PC-3 (cell line): Measurements from ENCODE around the gene FKBP7. TPM values are rescaled to one million over a fixed set of nuclear protein-coding genes. Genes with fewer than 3 reads are reported as not detected.

ENCODE experiments used
- ATAC-seq: fragments of 200-7000 bp; cut with Tn5 transposase; 2 replicates; pipeline ENCODE4 v1.9.1; 2020; ENCODE audit warnings: mild to moderate bottlenecking, moderate library complexity
- BruUV-seq: library from RNA; stranded (reverse); fragments of 400-500 nt; replicated peaks from 2 replicates; lab custom pipeline; 2021; lab: Mats Ljungman, UMichigan
- CTCF ChIA-PET: fragments of 300-600 bp; sonication (Branson Sonifier 250); formaldehyde crosslinking; loops from one replicate; lab custom pipeline; 2022; ENCODE audit warnings: antibody characterized with exemption; lab: Charles Lee
- POLR2A ChIA-PET: fragments of 300-600 bp; sonication (Branson Sonifier 250); formaldehyde crosslinking; loops from one replicate; lab custom pipeline; 2022; ENCODE audit warnings: antibody characterized with exemption; ENCODE audit not compliant: unreplicated experiment; lab: Charles Lee
- DNase-seq: peaks from one replicate; pipeline ENCODE4 v3.0.0-alpha.2; 2015
- H2AFZ ChIP-seq: fragments of 300-600 bp; sonication (generic); 2 replicates; pipeline ENCODE4 v1.6.0; 2016; ENCODE audit warnings: antibody characterized with exemption, low read length
- H3F3A ChIP-seq: fragments of 300-600 bp; sonication (generic); one replicate; pipeline ENCODE4 v1.6.0; 2017; ENCODE audit warnings: antibody characterized with exemption, low read length, control low read depth, mild to moderate bottlenecking; ENCODE audit not compliant: unreplicated experiment
- H3K27ac ChIP-seq: fragments of 300-600 bp; sonication (generic); 2 replicates; pipeline ENCODE4 v1.5.1; 2016; ENCODE audit warnings: mild to moderate bottlenecking, low read length
- H3K27me3 ChIP-seq: fragments of 300-600 bp; sonication (generic); 2 replicates; pipeline ENCODE4 v1.6.1; 2016; ENCODE audit warnings: low read length, mixed read lengths
- H3K36me3 ChIP-seq: fragments of 300-600 bp; sonication (generic); 2 replicates; pipeline ENCODE4 v1.6.1; 2016; ENCODE audit warnings: low read depth, mixed run types, low read length, mixed read lengths
- H3K4me1 ChIP-seq: fragments of 300-600 bp; sonication (generic); 2 replicates; pipeline ENCODE4 v1.5.1; 2016; ENCODE audit warnings: low read length; ENCODE audit not compliant: insufficient read depth
- H3K4me2 ChIP-seq: fragments of 300-600 bp; sonication (generic); 2 replicates; pipeline ENCODE4 v1.6.0; 2016; ENCODE audit warnings: low read length
- H3K4me3 ChIP-seq: fragments of 300-600 bp; sonication (generic); 2 replicates; pipeline ENCODE4 v1.5.1; 2016; ENCODE audit warnings: mild to moderate bottlenecking, low read length, mixed read lengths
- H3K79me2 ChIP-seq: fragments of 300-600 bp; sonication (generic); 2 replicates; pipeline ENCODE4 v1.6.1; 2017; ENCODE audit warnings: low read length, mixed read lengths
- H3K9ac ChIP-seq: fragments of 300-600 bp; sonication (generic); 2 replicates; pipeline ENCODE4 v1.6.0; 2016; ENCODE audit warnings: mild to moderate bottlenecking, low read length
- H3K9me2 ChIP-seq: fragments of 300-600 bp; sonication (generic); replicated peaks from 2 replicates; pipeline ENCODE4 v1.6.1; 2016; ENCODE audit warnings: mixed run types, low read length, mixed read lengths
- H3K9me3 ChIP-seq: fragments of 300-600 bp; sonication (generic); 2 replicates; pipeline ENCODE4 v1.6.1; 2016; ENCODE audit warnings: low read length, mixed read lengths
- H4K20me1 ChIP-seq: fragments of 300-600 bp; sonication (generic); 2 replicates; pipeline ENCODE4 v1.6.1; 2016; ENCODE audit warnings: low read length, mixed read lengths
- CTCF ChIP-seq: fragments of 300-600 bp; sonication (generic); conservative IDR thresholded peaks from 2 replicates; pipeline ENCODE4 v1.5.1; 2017; ENCODE audit warnings: antibody characterized with exemption, low read depth, mild to moderate bottlenecking, low read length
- EZH2 ChIP-seq: fragments of 300-600 bp; sonication (generic); IDR thresholded peaks from one replicate; pipeline ENCODE4 v1.6.1; 2017; ENCODE audit warnings: antibody characterized with exemption, mild to moderate bottlenecking, low read length; ENCODE audit not compliant: unreplicated experiment
- EZH2phosphoT487 ChIP-seq: fragments of 300-600 bp; sonication (generic); IDR thresholded peaks from 2 replicates; pipeline ENCODE4 v1.6.1; 2018; ENCODE audit warnings: mild to moderate bottlenecking, antibody characterized with exemption, low read length, borderline replicate concordance
- intact Hi-C: fragments of 100-400 bp; cut with micrococcal nuclease; formaldehyde crosslinking; loops from 2 replicates; pipeline ENCODE4 v1.9.0; 2023
- total RNA-seq: library from RNA; depleted of rRNA; stranded (reverse); fragments of >200 nt; gene quantifications from 2 replicates; pipeline ENCODE4 v1.2.3, GENCODE V29; 2014

FKBP7 gene
- total RNA-seq, 1 experiment from 2014 or later: 4.2 TPM

DNA sequence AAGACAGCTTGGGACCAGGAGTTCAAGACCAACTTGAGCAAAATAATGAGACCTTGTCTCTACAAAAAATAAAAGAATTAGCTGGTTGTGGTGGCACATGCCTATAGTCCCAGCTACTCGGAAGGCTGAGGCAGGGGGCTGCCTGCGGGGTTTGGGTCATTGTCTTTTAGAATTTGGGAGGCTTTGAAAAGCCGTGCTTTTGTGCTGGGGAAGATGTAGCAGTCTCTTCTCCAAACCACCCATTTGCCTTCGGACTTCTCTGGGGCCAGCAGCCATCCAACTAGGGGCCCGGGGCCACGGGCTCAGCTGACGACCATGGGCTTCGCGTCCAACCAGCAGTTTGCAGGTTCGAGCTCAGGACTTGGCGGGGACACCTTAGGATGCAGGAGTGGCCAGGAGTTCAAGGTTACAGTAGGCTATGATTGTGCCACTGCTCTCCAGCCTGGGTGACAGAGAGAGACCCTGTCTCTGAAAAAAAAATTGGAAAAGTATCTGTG lies 21.0 kb downstream of the FKBP7 start:
- Histone ChIP-seq H3K9me2 (no peaks in the 10 kb centered on the region), H3K27me3 (no peaks in the 10 kb centered on the region), H3K4me1 (no peaks in the 10 kb centered on the region), H3K79me2 (no peaks in the 10 kb centered on the region), H3K27ac (no peak overlapping the region), H3K4me3 (no peak overlapping the region), H3K9ac (no peak overlapping the region), H3K4me2 (no peak overlapping the region), H2AFZ (no peak overlapping the region), H3K9me3 (no peaks in the 10 kb centered on the region), H4K20me1 (no peaks in the 10 kb centered on the region), H3F3A (no peaks in the 10 kb centered on the region), H3K36me3 (no peaks in the 10 kb centered on the region)
- no peak for ATAC-seq
- intact Hi-C loops: no loop called here
- DNase-seq: no peak
- BruUV-seq: no TSS peak
- TF ChIP-seq EZH2 (no peak), EZH2phosphoT487 (no peak), CTCF (no peak)
- ChIA-PET POLR2A (interaction anchor here (0.6 kb wide), 1 partner anchor 25 kb away, joined by 4 read pairs; no protein-coding TSS in a partner anchor), CTCF (no interaction called here)

DNA sequence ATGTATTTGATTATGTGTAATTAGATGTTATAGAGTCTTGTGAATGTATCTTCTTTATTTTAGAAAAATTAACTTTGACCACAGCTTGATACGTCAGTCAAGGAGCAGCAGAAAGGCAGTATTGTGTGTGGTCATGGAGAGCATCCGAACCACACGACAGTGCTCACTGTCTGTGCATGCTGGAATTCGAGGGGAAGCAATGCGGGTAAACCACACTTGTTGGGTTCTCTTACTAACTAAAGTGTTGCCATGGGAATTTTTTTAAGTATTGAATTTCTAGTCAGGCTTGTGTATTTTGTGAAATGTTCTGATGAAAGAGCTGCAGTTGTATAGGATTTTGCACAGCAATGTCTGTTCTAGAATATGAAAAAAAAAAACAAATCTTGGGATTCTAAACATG lies 22.5 kb downstream of the FKBP7 start:
- H3F3A ChIP-seq: no peaks in the 10 kb centered on the region
- H2AFZ ChIP-seq: no peak overlapping the region
- peaks cover 7% of the 10 kb centered on the region for H3K4me1 ChIP-seq
- DNase-seq (no peak), ATAC-seq (no peak)
- intact Hi-C loops: no loop called here
- TF ChIP-seq CTCF (no peak), EZH2phosphoT487 (no peak), EZH2 (no peak)
- no peaks in the 10 kb centered on the region for H3K27me3 ChIP-seq
- no peak overlapping the region for H3K4me2 ChIP-seq
- BruUV-seq: no TSS peak
- no peak overlapping the region for H3K9ac ChIP-seq
- H3K36me3 ChIP-seq: no peaks in the 10 kb centered on the region
- H3K9me3 ChIP-seq: no peaks in the 10 kb centered on the region
- H3K4me3 ChIP-seq: no peak overlapping the region
- CTCF ChIA-PET: no interaction called here
- no peaks in the 10 kb centered on the region for H3K9me2 ChIP-seq
- no peaks in the 10 kb centered on the region for H4K20me1 ChIP-seq
- no peak overlapping the region for H3K27ac ChIP-seq
- H3K79me2 ChIP-seq: no peaks in the 10 kb centered on the region
- POLR2A ChIA-PET: no interaction called here

DNA sequence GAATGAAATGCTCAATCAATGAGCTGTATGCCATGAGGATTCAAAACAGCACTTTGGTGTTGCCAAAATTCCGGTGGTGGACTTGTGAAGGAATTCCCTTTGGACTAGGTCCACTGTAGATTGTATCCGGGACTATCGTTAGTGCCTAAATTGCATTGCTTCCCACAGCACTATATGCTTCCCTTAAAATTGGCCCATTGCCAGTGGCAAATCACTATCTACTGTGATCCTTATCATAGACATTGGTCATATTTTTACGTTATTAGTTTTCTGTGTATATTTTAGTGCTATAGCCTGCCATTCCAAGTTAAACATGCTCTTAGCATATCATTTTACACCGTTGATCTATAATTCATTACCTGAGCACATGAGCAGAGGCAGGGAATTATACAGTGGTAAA lies 25.5 kb downstream of the FKBP7 start:
- Histone ChIP-seq H3K4me2 (no peak overlapping the region), H3K9me3 (no peaks in the 10 kb centered on the region), H3F3A (no peaks in the 10 kb centered on the region), H3K36me3 (no peaks in the 10 kb centered on the region; the same call in 1 of the 2 replicates), H2AFZ (no peak overlapping the region), H3K79me2 (peaks cover 26% of the 10 kb centered on the region), H3K4me1 (peaks cover 19% of the 10 kb centered on the region), H3K27ac (no peak overlapping the region), H4K20me1 (peaks cover 16% of the 10 kb centered on the region; the same call in 1 of the 2 replicates), H3K4me3 (no peak overlapping the region), H3K27me3 (no peaks in the 10 kb centered on the region), H3K9ac (no peak overlapping the region), H3K9me2 (no peaks in the 10 kb centered on the region)
- DNase-seq (no peak), ATAC-seq (no peak)
- ChIA-PET POLR2A (no interaction called here), CTCF (no interaction called here)
- BruUV-seq: no TSS peak
- TF ChIP-seq CTCF: no peak
- TF ChIP-seq EZH2phosphoT487: no peak
- TF ChIP-seq EZH2: no peak
- intact Hi-C loops: no loop called here
